ENCODE results near the gene RBM34. TPM values are rescaled to one million over a fixed set of nuclear protein-coding genes. Genes with fewer than 3 reads are reported as not detected.

RBM34 gene
- total and polyA plus RNA-seq, 4 experiments from 2014 or later, result 55.2 to 120 (median 99.7) TPM

Small RNA genes lying within 50 kb of the gene (microRNA-seq; reads per million reads assigned to microRNA genes)
- gene MIR4753 (ENCODE audit: borderline microRNAs expressed, borderline number of aligned reads, borderline replicate concordance), result 1.4 reads per million

Other genes starting within 250 kb of the RBM34 start
- gene TOMM20, start 32.4 kb downstream of the RBM34 start, total RNA-seq, result 100 to 1,000 TPM; 102 to 108 TPM
- 10 to 100 TPM; 64.4 to 70.6 TPM for gene TOMM20, start 32.4 kb downstream of the RBM34 start, polyA plus RNA-seq
- gene ARID4B, start 166.9 kb upstream of the RBM34 start, total RNA-seq, result 10 to 100 TPM; 95.5 to 99.5 TPM
- gene ARID4B, start 166.9 kb upstream of the RBM34 start, polyA plus RNA-seq, result 10 to 100 TPM; 34.8 to 86.1 TPM
- gene GGPS1, start 167.3 kb upstream of the RBM34 start, total RNA-seq, result 10 to 100 TPM; 50.3 to 52.5 TPM
- gene GGPS1, start 167.3 kb upstream of the RBM34 start, polyA plus RNA-seq, result 10 to 100 TPM; 77.9 to 79.5 TPM
- 10 to 100 TPM; 17.0 to 17.5 TPM for gene TBCE, start 206.2 kb upstream of the RBM34 start, total RNA-seq
- 10 to 100 TPM; 18.6 to 19.1 TPM for gene TBCE, start 206.2 kb upstream of the RBM34 start, polyA plus RNA-seq

All from CD4-positive, alpha-beta memory T cell (primary cell).